Neural progenitor cell (in vitro differentiated cells): ENCODE data around the gene INTS6.

ENCODE experiments used
- EZH2phosphoT487 ChIP-seq: fragments of 200-600 bp; sonication (generic); IDR thresholded peaks from 2 replicates; pipeline ENCODE4 v1.6.1; 2017; ENCODE audit warnings: antibody characterized with exemption
- TF ChIP-seq, protein P1 (sequence below): fragments of 200-600 bp; sonication (generic); IDR thresholded peaks from 2 replicates; pipeline ENCODE4 v1.5.1; 2017; ENCODE audit warnings: antibody characterized with exemption, mild to moderate bottlenecking

DNA sequence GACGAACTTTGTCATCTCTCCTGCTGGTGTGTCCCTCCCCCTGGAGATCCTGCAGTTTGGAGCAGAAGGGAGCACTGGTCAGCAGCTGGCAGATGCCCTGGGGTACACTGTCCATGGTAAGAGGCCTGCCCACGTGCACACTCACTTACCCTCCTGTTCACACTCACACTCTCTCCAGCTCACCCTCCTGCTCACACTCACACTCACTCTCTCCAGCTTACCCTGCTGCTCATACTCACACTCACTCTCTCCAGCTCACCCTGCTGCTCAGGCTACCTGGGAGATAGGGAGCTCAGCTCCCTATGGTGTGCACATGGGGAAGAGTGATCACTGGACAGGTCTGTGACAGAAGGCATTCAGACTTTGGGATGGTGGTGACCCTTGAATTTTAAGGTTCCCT is 111.6 kb downstream of the INTS6 start:
- TF ChIP-seq, protein P1, sequence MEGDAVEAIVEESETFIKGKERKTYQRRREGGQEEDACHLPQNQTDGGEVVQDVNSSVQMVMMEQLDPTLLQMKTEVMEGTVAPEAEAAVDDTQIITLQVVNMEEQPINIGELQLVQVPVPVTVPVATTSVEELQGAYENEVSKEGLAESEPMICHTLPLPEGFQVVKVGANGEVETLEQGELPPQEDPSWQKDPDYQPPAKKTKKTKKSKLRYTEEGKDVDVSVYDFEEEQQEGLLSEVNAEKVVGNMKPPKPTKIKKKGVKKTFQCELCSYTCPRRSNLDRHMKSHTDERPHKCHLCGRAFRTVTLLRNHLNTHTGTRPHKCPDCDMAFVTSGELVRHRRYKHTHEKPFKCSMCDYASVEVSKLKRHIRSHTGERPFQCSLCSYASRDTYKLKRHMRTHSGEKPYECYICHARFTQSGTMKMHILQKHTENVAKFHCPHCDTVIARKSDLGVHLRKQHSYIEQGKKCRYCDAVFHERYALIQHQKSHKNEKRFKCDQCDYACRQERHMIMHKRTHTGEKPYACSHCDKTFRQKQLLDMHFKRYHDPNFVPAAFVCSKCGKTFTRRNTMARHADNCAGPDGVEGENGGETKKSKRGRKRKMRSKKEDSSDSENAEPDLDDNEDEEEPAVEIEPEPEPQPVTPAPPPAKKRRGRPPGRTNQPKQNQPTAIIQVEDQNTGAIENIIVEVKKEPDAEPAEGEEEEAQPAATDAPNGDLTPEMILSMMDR = no peak
- no peak for TF ChIP-seq EZH2phosphoT487
